C4-2B (cell line): ENCODE results near the gene ABHD2.

Experiments used
- H3K27ac ChIP-seq: fragments of 450-650 bp; 2 replicates; pipeline ENCODE4 v1.5.1; 2017
- ZFX ChIP-seq: fragments of 450-650 bp; IDR thresholded peaks from 2 replicates; pipeline ENCODE4 v1.6.1; 2017
- TF ChIP-seq, protein P1 (sequence below): fragments of 450-650 bp; conservative IDR thresholded peaks from 2 replicates; pipeline ENCODE4 v1.5.1; 2017; ENCODE audit warnings: mild to moderate bottlenecking

Gene ABHD2

DNA sequence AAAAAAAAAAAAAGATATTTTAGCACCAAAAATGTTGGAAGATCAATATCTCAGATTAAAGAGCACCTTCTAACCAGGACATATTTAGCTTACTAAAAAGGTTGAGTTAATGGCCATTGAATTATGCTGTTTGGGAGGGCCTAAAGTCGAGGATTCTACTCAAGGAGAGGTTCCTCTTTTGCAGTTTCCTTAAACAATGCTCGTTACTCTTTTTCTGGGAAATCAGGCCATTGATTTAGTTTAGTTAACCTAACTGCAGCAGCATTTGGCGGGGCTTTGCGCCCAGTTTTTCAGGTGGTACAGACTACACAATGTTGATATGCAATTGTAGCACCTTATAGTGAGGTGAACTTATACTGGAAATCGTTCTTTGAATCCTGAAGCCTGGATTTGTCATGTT is 6.8 kb downstream of the ABHD2 start:
- no peak for TF ChIP-seq ZFX
- TF ChIP-seq, protein P1, sequence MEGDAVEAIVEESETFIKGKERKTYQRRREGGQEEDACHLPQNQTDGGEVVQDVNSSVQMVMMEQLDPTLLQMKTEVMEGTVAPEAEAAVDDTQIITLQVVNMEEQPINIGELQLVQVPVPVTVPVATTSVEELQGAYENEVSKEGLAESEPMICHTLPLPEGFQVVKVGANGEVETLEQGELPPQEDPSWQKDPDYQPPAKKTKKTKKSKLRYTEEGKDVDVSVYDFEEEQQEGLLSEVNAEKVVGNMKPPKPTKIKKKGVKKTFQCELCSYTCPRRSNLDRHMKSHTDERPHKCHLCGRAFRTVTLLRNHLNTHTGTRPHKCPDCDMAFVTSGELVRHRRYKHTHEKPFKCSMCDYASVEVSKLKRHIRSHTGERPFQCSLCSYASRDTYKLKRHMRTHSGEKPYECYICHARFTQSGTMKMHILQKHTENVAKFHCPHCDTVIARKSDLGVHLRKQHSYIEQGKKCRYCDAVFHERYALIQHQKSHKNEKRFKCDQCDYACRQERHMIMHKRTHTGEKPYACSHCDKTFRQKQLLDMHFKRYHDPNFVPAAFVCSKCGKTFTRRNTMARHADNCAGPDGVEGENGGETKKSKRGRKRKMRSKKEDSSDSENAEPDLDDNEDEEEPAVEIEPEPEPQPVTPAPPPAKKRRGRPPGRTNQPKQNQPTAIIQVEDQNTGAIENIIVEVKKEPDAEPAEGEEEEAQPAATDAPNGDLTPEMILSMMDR: no peak
- peak overlapping the region; percentile 96 for H3K27ac ChIP-seq

DNA sequence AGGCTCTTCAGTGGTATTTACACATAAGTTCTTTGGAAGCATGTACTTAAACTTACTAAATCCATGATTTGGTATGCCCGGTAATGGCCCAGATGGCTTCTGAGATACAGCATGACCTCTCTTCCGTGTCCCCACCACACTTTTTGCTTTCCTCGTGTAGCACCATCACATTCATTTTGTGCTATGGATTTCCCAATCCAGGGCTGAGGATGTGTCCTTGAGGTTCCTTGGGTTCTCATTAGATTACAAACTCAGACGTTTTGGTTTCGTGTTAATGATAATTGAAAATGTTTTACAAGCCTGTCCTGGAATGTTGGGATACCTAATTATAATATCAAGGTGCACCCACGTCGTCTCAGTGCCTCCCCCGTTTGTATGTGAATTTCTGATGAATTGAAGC is 7.3 kb downstream of the ABHD2 start:
- H3K27ac ChIP-seq: peak overlapping the region; percentile 96

DNA sequence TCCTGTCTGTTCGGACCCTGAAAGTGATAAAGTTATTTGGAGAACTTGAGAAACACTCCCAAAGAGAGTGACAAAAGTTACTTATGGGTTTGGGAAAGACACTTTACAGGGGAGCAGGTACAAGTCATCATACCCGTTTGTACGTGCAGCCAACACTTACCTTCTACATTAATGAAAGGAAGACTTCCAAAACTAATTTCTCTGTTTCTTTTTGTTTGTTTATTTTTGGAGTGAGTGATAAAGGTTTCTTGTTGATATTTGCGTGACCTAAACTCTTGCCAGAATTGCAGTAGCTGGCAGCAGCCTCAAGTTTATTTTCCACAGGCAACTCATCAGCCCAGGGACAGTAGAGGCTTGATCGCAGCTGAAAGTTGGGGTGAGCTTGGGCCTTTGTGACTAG is 8.4 kb downstream of the ABHD2 start:
- H3K27ac ChIP-seq: peak overlapping the region; percentile 96; the same call in 1 of the 2 replicates
- TF ChIP-seq, protein P1: no peak
- no peak for TF ChIP-seq ZFX

More for the DNA sequence above, 7.3 kb downstream of the ABHD2 start:
- no peak for TF ChIP-seq ZFX
- TF ChIP-seq, protein P1: no peak

DNA sequence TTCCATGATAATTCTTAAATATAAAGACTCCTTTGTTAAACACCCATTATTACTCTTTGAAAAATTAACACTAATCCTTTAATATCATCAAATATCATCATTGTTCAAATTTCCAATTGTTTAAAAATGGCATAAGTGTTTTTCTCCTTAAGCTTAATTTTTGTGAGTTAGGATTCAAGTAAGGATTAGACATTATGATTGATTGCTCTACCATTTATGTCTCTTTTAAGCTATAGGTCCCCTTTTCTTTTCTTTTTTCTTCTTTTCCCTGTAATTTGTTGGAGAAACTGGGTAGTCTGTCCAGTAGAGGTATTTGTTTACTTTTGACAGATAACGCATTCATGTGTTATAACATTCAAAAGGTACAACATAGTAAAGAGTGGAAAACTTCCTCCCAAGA is 9.1 kb downstream of the ABHD2 start:
- peak overlapping the region; percentile 81 for H3K27ac ChIP-seq
- no peak for TF ChIP-seq ZFX
- TF ChIP-seq, protein P1: no peak; the same call in 1 of the 2 replicates

DNA sequence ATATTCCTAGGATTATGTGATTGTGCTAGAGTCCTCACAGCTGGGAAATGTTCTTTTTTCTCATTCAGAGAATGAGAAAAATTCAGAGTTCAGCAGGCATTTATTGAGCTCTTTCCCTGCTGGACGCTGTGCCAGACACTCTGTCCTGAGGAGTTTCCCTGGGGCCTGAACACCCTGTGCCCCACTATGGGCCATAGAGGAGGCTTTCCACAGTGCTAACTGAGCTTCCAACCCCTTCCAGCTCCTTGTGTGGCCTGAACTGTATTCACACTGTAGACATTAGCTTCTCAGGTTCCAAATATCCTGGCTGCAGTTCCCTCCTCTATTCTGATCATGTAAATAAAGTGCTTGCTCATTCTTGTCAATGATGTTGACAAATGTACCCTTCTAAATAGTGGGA is 10.0 kb downstream of the ABHD2 start:
- H3K27ac ChIP-seq: peak overlapping the region; percentile 81

DNA sequence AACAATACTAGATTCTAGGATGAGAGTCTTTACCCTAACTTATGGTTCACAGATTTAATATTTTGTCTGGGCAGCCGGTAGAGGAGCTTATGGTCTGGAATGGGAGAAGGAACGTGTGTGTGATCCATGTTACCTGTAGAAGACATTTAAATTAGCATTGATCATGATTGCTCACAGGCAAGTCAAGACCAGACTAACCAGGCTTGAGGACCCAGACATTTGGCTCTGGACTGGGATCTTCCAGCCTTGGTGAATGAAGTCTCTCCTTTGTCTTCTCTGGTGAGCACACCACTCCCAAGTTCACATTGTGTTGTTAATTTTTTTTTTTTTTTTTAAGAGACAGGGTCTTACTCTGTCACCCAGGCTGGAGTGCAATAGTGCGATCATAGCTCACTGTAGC is 11.7 kb downstream of the ABHD2 start:
- H3K27ac ChIP-seq: peak overlapping the region; percentile 81
- TF ChIP-seq, protein P1: no peak
- no peak for TF ChIP-seq ZFX

More for the DNA sequence above, 10.0 kb downstream of the ABHD2 start:
- TF ChIP-seq, protein P1: no peak
- TF ChIP-seq ZFX: no peak

DNA sequence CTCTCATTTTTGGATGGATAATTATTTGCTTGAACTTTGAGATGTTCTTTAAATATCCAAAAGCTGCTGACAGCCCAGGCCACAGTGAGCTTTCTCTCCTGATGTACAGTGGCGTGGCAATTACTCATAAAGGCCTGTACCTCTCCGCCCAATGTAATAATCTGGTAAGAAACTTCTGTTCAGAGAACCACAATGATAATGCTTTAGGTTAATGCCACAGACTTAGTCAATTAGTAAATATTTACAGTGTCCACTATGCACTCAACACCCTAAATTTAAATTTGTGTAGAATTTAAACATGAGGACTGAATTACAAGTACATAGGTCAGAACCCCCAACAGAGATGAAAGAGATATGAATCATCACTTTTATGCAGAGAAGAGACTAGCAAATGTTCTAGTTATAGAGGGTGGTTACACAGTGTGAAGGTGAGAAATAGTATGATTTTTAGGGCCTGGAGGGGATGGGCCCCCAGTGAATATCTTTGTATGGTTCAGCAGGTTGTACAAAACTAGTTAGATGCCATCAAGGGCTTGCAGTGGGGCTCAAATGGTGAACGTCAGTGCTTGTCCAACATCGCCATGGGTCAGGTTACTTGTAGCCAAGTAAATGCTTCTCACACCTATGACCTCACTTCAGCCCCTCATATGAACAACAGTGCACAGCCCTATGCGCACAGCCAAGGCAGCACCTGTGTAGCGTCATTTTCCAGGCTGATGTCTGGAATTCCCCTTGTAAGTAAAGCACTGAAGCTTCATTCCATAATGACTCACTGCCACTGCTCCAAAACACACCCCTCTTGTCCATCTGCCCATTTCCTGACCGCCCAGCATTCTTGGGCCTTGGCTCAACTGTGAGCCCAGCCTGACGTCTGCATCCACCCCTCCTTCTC is 13.3 kb downstream of the ABHD2 start:
- TF ChIP-seq, protein P1: no peak
- no peak for TF ChIP-seq ZFX
- H3K27ac ChIP-seq: peak overlapping the region; percentile 45
